Mesenchymal stem cell (in vitro differentiated cells and primary cell): ENCODE measurements around the gene ZNF692.

Experiments used
- DNase-seq: peaks from one replicate; pipeline ENCODE4 v3.0.0-alpha.2; 2013
- H2AFZ ChIP-seq: one replicate; pipeline ENCODE4 v1.6.1; 2013; ENCODE audit warnings: low read depth, mild to moderate bottlenecking, control low read depth, inconsistent platforms, low read length, moderate library complexity
- H2AK5ac ChIP-seq: 2 replicates; pipeline ENCODE4 v1.6.1; 2013; ENCODE audit warnings: low read length, moderate library complexity, mild to moderate bottlenecking, inconsistent platforms; ENCODE audit not compliant: severe bottlenecking
- H2BK120ac ChIP-seq: one replicate; pipeline ENCODE4 v1.6.1; 2013; ENCODE audit warnings: low read depth, mild to moderate bottlenecking, inconsistent platforms, low read length, moderate library complexity
- H2BK12ac ChIP-seq, 2 experiments: one replicate each; pipeline ENCODE4 v1.6.1; 2013; ENCODE audit warnings: inconsistent platforms in 2 of 2, low read length in 2 of 2, mild to moderate bottlenecking in 2 of 2, moderate library complexity in 2 of 2, control low read depth in 1 of 2
- H2BK15ac ChIP-seq: one replicate; pipeline ENCODE4 v1.6.1; 2013; ENCODE audit warnings: mild to moderate bottlenecking, low read depth, inconsistent platforms; ENCODE audit not compliant: poor library complexity, severe bottlenecking
- H2BK5ac ChIP-seq: 2 replicates; pipeline ENCODE4 v1.6.1; 2013; ENCODE audit warnings: low read depth, mild to moderate bottlenecking, low read length, control low read depth, inconsistent platforms; ENCODE audit not compliant: poor library complexity, severe bottlenecking
- H3K14ac ChIP-seq, 2 experiments: one replicate each; pipeline ENCODE4 v1.6.1; 2013; ENCODE audit warnings: inconsistent platforms in 2 of 2, low read length in 2 of 2, control low read depth in 1 of 2, mild to moderate bottlenecking in 1 of 2, moderate library complexity in 1 of 2
- H3K18ac ChIP-seq, 2 experiments: one replicate each; pipeline ENCODE4 v1.6.1; 2013; ENCODE audit warnings: inconsistent platforms in 2 of 2, low read length in 2 of 2, control low read depth in 1 of 2, low read depth in 1 of 2, mild to moderate bottlenecking in 1 of 2
- H3K23ac ChIP-seq, 2 experiments: one replicate each; pipeline ENCODE4 v1.6.1; 2013; ENCODE audit warnings: inconsistent platforms in 2 of 2, low read length in 2 of 2, mild to moderate bottlenecking in 2 of 2, moderate library complexity in 2 of 2, control low read depth in 1 of 2
- H3K27ac ChIP-seq: 2 replicates; pipeline ENCODE4 v1.5.1; 2013; ENCODE audit warnings: mild to moderate bottlenecking, moderate library complexity, low read length, control low read depth, inconsistent platforms; ENCODE audit not compliant: poor library complexity, severe bottlenecking
- H3K27me3 ChIP-seq, 2 experiments: 2 replicates each; pipeline versions ENCODE4 v1.6.1 to v1.7.0; 2013; ENCODE audit warnings: low read length in 2 of 2, mild to moderate bottlenecking in 2 of 2, moderate library complexity in 2 of 2, control low read depth in 1 of 2, inconsistent platforms in 1 of 2; ENCODE audit not compliant: control insufficient read depth in 1 of 2, insufficient read depth in 1 of 2
- H3K36me3 ChIP-seq, 2 experiments: 2 replicates each; pipeline versions ENCODE4 v1.6.1 to v1.7.0; 2013; ENCODE audit warnings: low read length in 2 of 2, control low read depth in 1 of 2, inconsistent platforms in 1 of 2, low read depth in 1 of 2, mild to moderate bottlenecking in 1 of 2; ENCODE audit not compliant: insufficient read depth in 2 of 2, control insufficient read depth in 1 of 2
- H3K4ac ChIP-seq, 2 experiments: one replicate each; pipeline ENCODE4 v1.6.1; 2013; ENCODE audit warnings: inconsistent platforms in 2 of 2, low read length in 2 of 2, mild to moderate bottlenecking in 2 of 2, moderate library complexity in 2 of 2, control low read depth in 1 of 2, low read depth in 1 of 2
- H3K4me1 ChIP-seq: 2 replicates; pipeline ENCODE4 v1.6.1; 2013; ENCODE audit warnings: low read depth, low read length, control low read depth; ENCODE audit not compliant: control insufficient read depth, insufficient read depth
- H3K4me2 ChIP-seq: 2 replicates; pipeline ENCODE4 v1.6.1; 2013; ENCODE audit warnings: low read length, mild to moderate bottlenecking, inconsistent platforms; ENCODE audit not compliant: poor library complexity, severe bottlenecking
- H3K4me3 ChIP-seq, 2 experiments: 2 replicates each; pipeline versions ENCODE4 v1.5.1 to v1.7.0; 2013; ENCODE audit warnings: low read length in 2 of 2, mild to moderate bottlenecking in 2 of 2, control low read depth in 1 of 2, low read depth in 1 of 2; ENCODE audit not compliant: insufficient read depth in 1 of 2
- H3K79me1 ChIP-seq: replicated peaks from 2 replicates; pipeline ENCODE4 v1.6.1; 2013; ENCODE audit warnings: mild to moderate bottlenecking, control low read depth, low read length, inconsistent platforms; ENCODE audit not compliant: poor library complexity, severe bottlenecking
- H3K9ac ChIP-seq: 2 replicates; pipeline ENCODE4 v1.7.0; 2013; ENCODE audit warnings: mild to moderate bottlenecking, low read length, moderate library complexity
- H3K9me3 ChIP-seq: 2 replicates; pipeline ENCODE4 v1.7.0; 2013; ENCODE audit warnings: mild to moderate bottlenecking, low read length; ENCODE audit not compliant: control insufficient read depth
- H4K8ac ChIP-seq: one replicate; pipeline ENCODE4 v1.6.1; 2013; ENCODE audit warnings: inconsistent platforms, mild to moderate bottlenecking, low read length, moderate library complexity
- H4K91ac ChIP-seq: one replicate; pipeline ENCODE4 v1.6.1; 2013; ENCODE audit warnings: mild to moderate bottlenecking, low read length, inconsistent platforms
- WGBS: methylation state at CpG from one replicate; pipeline ENCODE4 v1.1.7; 2013; ENCODE audit warnings: mixed read lengths; 5-methylcytosine and 5-hydroxymethylcytosine counted together

The ZNF692 gene

GRCh38 chr1:248828845-248829244 is 30.0 kb downstream of the ZNF692 start:
- Histone ChIP-seq H3K27me3 (peaks cover 0 to 3% of the 10 kb centered on the region in 2 experiments), H3K79me1 (peaks cover 9% of the 10 kb centered on the region), H3K14ac (no peak overlapping the region), H2AK5ac (no peak overlapping the region), H4K8ac (no peak overlapping the region), H3K4me2 (no peak overlapping the region), H3K9me3 (no peaks in the 10 kb centered on the region), H3K4ac (no peak overlapping the region), H3K18ac (no peak overlapping the region), H2BK5ac (no peak overlapping the region), H3K27ac (no peak overlapping the region), H2BK120ac (no peak overlapping the region), H3K9ac (peak overlapping the region; percentile 8), H3K23ac (no peak overlapping the region), H2AFZ (no peak overlapping the region), H3K36me3 (peaks cover 7 to 9% of the 10 kb centered on the region in 2 experiments), H2BK15ac (no peak overlapping the region), H3K4me3 (no peak overlapping the region), H3K4me1 (peaks cover 9% of the 10 kb centered on the region), H2BK12ac (no peak overlapping the region), H4K91ac (no peak overlapping the region)
- DNase-seq, result peak; percentile 87
- 56% methylated on average over 1 of the region's 3 CpGs for WGBS

GRCh38 chr1:248825909-248826760 is 32.8 kb downstream of the ZNF692 start, which contains the start of gene SH3BP5L:
Gene SH3BP5L, minus strand, starts transcription at chr1:248825915. Its CDS starts 980 bp downstream, at chr1:248824935.
- Histone ChIP-seq H3K79me1 (peaks cover 12% of the 10 kb centered on the region), H3K9ac (peak within 1 kb of the TSS; percentile 96), H3K27ac (peak within 1 kb of the TSS; percentile 90), H3K4me2 (peak within 1 kb of the TSS; percentile 91), H2AK5ac (peak within 1 kb of the TSS; percentile 27), H3K27me3 (peaks cover 0 to under 1% of the 10 kb centered on the region in 2 experiments), H2BK15ac (no peak within 1 kb of the TSS), H3K36me3 (peaks cover 16 to 29% of the 10 kb centered on the region in 2 experiments), H3K9me3 (no peaks in the 10 kb centered on the region), H3K4me1 (peaks cover 22% of the 10 kb centered on the region), H2BK120ac (no peak within 1 kb of the TSS), H2BK12ac (no peak within 1 kb of the TSS), H3K14ac (peak within 1 kb of the TSS in 1 of 2 experiments; percentile 9), H4K91ac (peak within 1 kb of the TSS; percentile 69), H4K8ac (peak within 1 kb of the TSS; percentile 97), H3K4me3 (peak within 1 kb of the TSS; percentile 82 to 94), H3K4ac (peak within 1 kb of the TSS; percentile 75 to 92), H2AFZ (peak within 1 kb of the TSS; percentile 98), H3K23ac (no peak within 1 kb of the TSS), H3K18ac (peak within 1 kb of the TSS; percentile 94 to 98), H2BK5ac (peak within 1 kb of the TSS; percentile 95)
- DNase-seq, result peak; percentile 98
- WGBS, result under 1% methylated on average over 56 of the region's 56 CpGs

GRCh38 chr1:248825573-248825908 is 33.3 kb downstream of the ZNF692 start:
- no peaks in the 10 kb centered on the region for H3K9me3 ChIP-seq
- H3K27me3 ChIP-seq, result no peaks in the 10 kb centered on the region
- no peak overlapping the region for H2BK12ac ChIP-seq
- H2AK5ac ChIP-seq, result no peak overlapping the region
- peak overlapping the region; percentile 10 for H2AFZ ChIP-seq
- H3K36me3 ChIP-seq, result peaks cover 22 to 34% of the 10 kb centered on the region in 2 experiments
- H3K27ac ChIP-seq, result peak overlapping the region; percentile 46
- H3K14ac ChIP-seq, result no peak overlapping the region
- DNase-seq, result no peak
- H3K18ac ChIP-seq, result peak overlapping the region in 1 of 2 experiments; percentile 16
- no peak overlapping the region for H3K23ac ChIP-seq
- H4K91ac ChIP-seq, result peak overlapping the region; percentile 1
- peak overlapping the region; percentile 19 for H2BK5ac ChIP-seq
- peaks cover 12% of the 10 kb centered on the region for H3K79me1 ChIP-seq
- peak overlapping the region; percentile 82 to 94 for H3K4me3 ChIP-seq
- peak overlapping the region in 1 of 2 experiments; percentile 92 for H3K4ac ChIP-seq
- peak overlapping the region; percentile 91 for H3K4me2 ChIP-seq
- peak overlapping the region; percentile 97 for H4K8ac ChIP-seq
- under 1% methylated on average over 18 of the region's 18 CpGs for WGBS
- H2BK15ac ChIP-seq, result no peak overlapping the region
- H3K9ac ChIP-seq, result peak overlapping the region; percentile 96
- peaks cover 27% of the 10 kb centered on the region for H3K4me1 ChIP-seq
- no peak overlapping the region for H2BK120ac ChIP-seq

GRCh38 chr1:248825136-248825535 is 33.7 kb downstream of the ZNF692 start:
- Histone ChIP-seq H3K4ac (peak overlapping the region; percentile 13 to 92), H2AFZ (no peak overlapping the region), H3K79me1 (peaks cover 12% of the 10 kb centered on the region), H3K14ac (no peak overlapping the region), H2BK5ac (peak overlapping the region; percentile 19), H2BK15ac (no peak overlapping the region), H2AK5ac (no peak overlapping the region), H3K4me3 (peak overlapping the region; percentile 82 to 94), H3K27me3 (no peaks in the 10 kb centered on the region), H3K23ac (no peak overlapping the region), H3K9me3 (no peaks in the 10 kb centered on the region), H2BK12ac (no peak overlapping the region), H4K91ac (peak overlapping the region; percentile 1), H3K9ac (peak overlapping the region; percentile 96), H3K4me1 (peaks cover 30% of the 10 kb centered on the region), H2BK120ac (no peak overlapping the region), H3K4me2 (peak overlapping the region; percentile 91), H3K18ac (peak overlapping the region in 1 of 2 experiments; percentile 16), H3K27ac (peak overlapping the region; percentile 46), H3K36me3 (peaks cover 26 to 38% of the 10 kb centered on the region in 2 experiments), H4K8ac (peak overlapping the region; percentile 97)
- no peak for DNase-seq
- 58% methylated on average over 8 of the region's 10 CpGs for WGBS
